ENCODE measurements around the gene ANGPTL4.
"Not testable (repeated sequence)": the region's sequence is repeated elsewhere in the genome, so short reads cannot be mapped to it uniquely, and the experiment has no call there.

- not testable (repeated sequence) for TF ChIP-seq HDGF (IDR thresholded peaks at IDR 0.05; ENCODE audit: borderline replicate concordance); SUZ12 (IDR thresholded peaks at IDR 0.05); FOXM1 (IDR thresholded peaks at IDR 0.05; ENCODE audit: borderline replicate concordance); PKNOX1 (IDR thresholded peaks at IDR 0.05); FOXK2 (IDR thresholded peaks at IDR 0.05); SP1 (IDR thresholded peaks at IDR 0.05); TARDBP (IDR thresholded peaks at IDR 0.05); FOXA1 (IDR thresholded peaks at IDR 0.05); ELF4 (IDR thresholded peaks at IDR 0.05); L3MBTL2 (conservative IDR thresholded peaks at IDR 0.05); BHLHE40 (IDR thresholded peaks at IDR 0.05; ENCODE audit: borderline replicate concordance)
Observed at GRCh38 chr19:8385103-8385502, 21.1 kb downstream of the ANGPTL4 start.
